Parathyroid adenoma (tissue), 2 donors: ENCODE measurements around the gene SIRT6.

Experiments used
- H2AFZ ChIP-seq: fragments of 300-600 bp; sonication (generic); one replicate; pipeline ENCODE4 v1.7.0; 2017; ENCODE audit warnings: antibody characterized with exemption, mild to moderate bottlenecking
- H3K27ac ChIP-seq: fragments of 300-600 bp; sonication (generic); one replicate; pipeline ENCODE4 v1.7.0; 2017
- H3K27me3 ChIP-seq: fragments of 300-600 bp; sonication (generic); one replicate; pipeline ENCODE4 v1.7.0; 2017; ENCODE audit warnings: low read length; ENCODE audit not compliant: control insufficient read depth, insufficient read depth
- H3K36me3 ChIP-seq: fragments of 300-600 bp; sonication (generic); one replicate; pipeline ENCODE4 v1.7.0; 2017; ENCODE audit warnings: low read length; ENCODE audit not compliant: control insufficient read depth, insufficient read depth
- H3K4me1 ChIP-seq: fragments of 300-600 bp; sonication (generic); one replicate; pipeline ENCODE4 v1.7.0; 2017; ENCODE audit warnings: control low read depth
- H3K4me2 ChIP-seq: fragments of 300-600 bp; sonication (generic); one replicate; pipeline ENCODE4 v1.7.0; 2017; ENCODE audit warnings: low read length
- H3K4me3 ChIP-seq: fragments of 300-600 bp; sonication (generic); one replicate; pipeline ENCODE4 v1.7.0; 2017; ENCODE audit warnings: low read depth, low read length
- H3K79me2 ChIP-seq: fragments of 300-600 bp; sonication (generic); one replicate; pipeline ENCODE4 v1.7.0; 2017; ENCODE audit warnings: control low read depth
- H3K9ac ChIP-seq: fragments of 300-600 bp; sonication (generic); one replicate; pipeline ENCODE4 v1.7.0; 2017; ENCODE audit warnings: mild to moderate bottlenecking
- H3K9me3 ChIP-seq: fragments of 300-600 bp; sonication (generic); one replicate; pipeline ENCODE4 v1.7.0; 2017; ENCODE audit warnings: low read length; ENCODE audit not compliant: control insufficient read depth
- CTCF ChIP-seq: fragments of 300-600 bp; sonication (generic); IDR thresholded peaks from one replicate; pipeline ENCODE4 v1.7.0; 2017; ENCODE audit warnings: antibody characterized with exemption, mild to moderate bottlenecking
- donor health status: primary hyperparathyroidism.

SIRT6 gene

GRCh38 chr19:4177146-4177545 lies 5.2 kb downstream of the SIRT6 start:
- Histone ChIP-seq H3K4me3 (no peak overlapping the region), H3K27ac (no peak overlapping the region), H3K9ac (no peak overlapping the region), H3K79me2 (no peaks in the 10 kb centered on the region), H3K27me3 (no peaks in the 10 kb centered on the region), H3K4me1 (peaks cover 7% of the 10 kb centered on the region), H3K36me3 (no peaks in the 10 kb centered on the region), H3K4me2 (no peak overlapping the region), H2AFZ (no peak overlapping the region), H3K9me3 (no peaks in the 10 kb centered on the region)
- no peak for TF ChIP-seq CTCF

DNA sequence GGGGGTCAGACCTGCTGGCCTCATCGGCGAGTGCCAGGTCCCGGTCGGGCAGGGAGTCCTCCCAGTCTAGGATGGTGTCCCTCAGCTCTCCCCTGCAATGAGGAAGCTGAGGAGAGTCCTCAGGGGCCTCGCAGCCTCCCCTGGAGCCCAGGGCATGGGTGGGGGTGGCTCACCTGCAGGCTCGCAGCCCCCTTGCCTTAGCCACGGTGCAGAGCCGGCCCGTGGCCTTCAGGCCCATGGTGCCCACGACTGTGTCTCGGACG lies 6.8 kb downstream of the SIRT6 start:
- Histone ChIP-seq H3K27me3 (no peaks in the 10 kb centered on the region), H3K27ac (no peak overlapping the region), H3K36me3 (no peaks in the 10 kb centered on the region), H3K4me2 (no peak overlapping the region), H3K9me3 (no peaks in the 10 kb centered on the region), H3K9ac (no peak overlapping the region), H2AFZ (no peak overlapping the region), H3K4me3 (no peak overlapping the region), H3K79me2 (no peaks in the 10 kb centered on the region), H3K4me1 (peaks cover 2% of the 10 kb centered on the region)
- TF ChIP-seq CTCF = no peak

- no peaks in the 10 kb centered on the region for H3K27me3 ChIP-seq
- no peak overlapping the region for H3K9ac ChIP-seq
- H2AFZ ChIP-seq = no peak overlapping the region
- H3K27ac ChIP-seq = no peak overlapping the region
- no peaks in the 10 kb centered on the region for H3K79me2 ChIP-seq
- peaks cover 2% of the 10 kb centered on the region for H3K4me1 ChIP-seq
- no peaks in the 10 kb centered on the region for H3K9me3 ChIP-seq
- no peak overlapping the region for H3K4me2 ChIP-seq
- no peak overlapping the region for H3K4me3 ChIP-seq
- H3K36me3 ChIP-seq = no peaks in the 10 kb centered on the region
- TF ChIP-seq CTCF = no peak
Observed at GRCh38 chr19:4174895-4175668, 7.3 kb downstream of the SIRT6 start.

DNA sequence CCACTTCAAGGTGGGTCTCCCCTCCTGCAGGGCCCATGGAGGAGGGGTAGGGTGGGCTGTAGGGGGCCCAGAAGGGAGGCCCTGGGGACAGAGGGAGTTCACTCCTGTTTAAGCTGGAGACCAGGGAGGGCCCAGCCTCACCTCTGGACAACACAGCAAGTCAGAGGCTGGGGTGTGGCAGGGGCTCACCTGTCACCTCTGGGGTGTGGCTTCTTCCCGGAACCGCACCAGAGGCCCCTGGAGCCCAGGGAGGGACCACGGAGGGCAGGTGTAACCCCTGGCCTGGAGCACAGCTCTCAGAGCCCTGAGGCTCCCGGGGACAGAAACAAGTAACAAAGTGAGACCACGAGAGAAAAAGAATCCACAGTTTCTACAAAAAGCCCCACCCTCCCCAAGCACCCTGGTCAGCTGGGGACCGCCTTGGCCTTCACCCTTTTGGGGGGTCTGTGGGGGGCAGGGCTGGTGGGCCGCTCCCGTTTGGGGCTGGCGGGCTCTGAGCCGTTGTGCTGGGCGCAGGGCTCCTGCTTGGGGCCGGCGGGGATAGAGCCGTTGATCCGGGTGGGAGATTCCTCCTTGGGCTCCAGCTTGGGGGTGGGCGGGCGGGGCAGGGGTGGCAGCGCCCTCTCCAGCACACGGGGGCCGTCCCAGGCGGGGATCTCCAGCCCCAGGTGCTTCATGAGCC lies 8.0 kb downstream of the SIRT6 start:
- TF ChIP-seq CTCF = no peak
- no peak overlapping the region for H3K27ac ChIP-seq

More for the DNA sequence above, 8.0 kb downstream of the SIRT6 start:
- Histone ChIP-seq H3K4me3 (no peak overlapping the region), H3K36me3 (no peaks in the 10 kb centered on the region), H3K9ac (no peak overlapping the region), H3K27me3 (no peaks in the 10 kb centered on the region), H2AFZ (no peak overlapping the region), H3K4me2 (no peak overlapping the region), H3K79me2 (no peaks in the 10 kb centered on the region), H3K9me3 (no peaks in the 10 kb centered on the region), H3K4me1 (peaks cover 2% of the 10 kb centered on the region)
